K562 (cell line): Measurements from ENCODE around the gene LRRC51. TPM values are rescaled to one million over a fixed set of nuclear protein-coding genes. Genes with fewer than 3 reads are reported as not detected.

Experiments used
- ATAC-seq: fragments of 200-7000 bp; cut with Tn5 transposase; 3 replicates; pipeline ENCODE4 v1.9.1; 2020; ENCODE audit warnings: moderate library complexity
- BruUV-seq: library from RNA; stranded (reverse); fragments of 400-500 nt; replicated peaks from 2 replicates; lab custom pipeline; 2021; lab: Mats Ljungman, UMichigan
- CTCF ChIA-PET: fragments of 300-600 bp; formaldehyde crosslinking; extraction: SDS; loops from one replicate; lab custom pipeline; 2021; ENCODE audit warnings: low intra/inter-chr PET ratio; lab: Yijun Ruan, JAX
- POLR2A ChIA-PET: fragments of 300-600, 350-650 bp; sonication (Branson Sonifier 250); formaldehyde crosslinking; extraction: SDS; loops from one replicate; lab custom pipeline; 2021; ENCODE audit warnings: antibody characterized with exemption, inconsistent platforms; lab: Yijun Ruan, JAX
- DNase-seq, 4 experiments: peaks; one replicate each; pipeline versions ENCODE4 v3.0.0 to v3.0.0-alpha.2; 2011 to 2018; ENCODE audit warnings: low spot score in 3 of 4, mixed read lengths in 3 of 4; ENCODE audit errors: extremely low read depth in 1 of 4
- FAIRE-seq: peaks from 2 replicates; lab custom pipeline; 2011; peaks lifted over from hg19 to GRCh38; lab: Jason Lieb, UNC
- H2AFZ ChIP-seq: 2 replicates; pipeline ENCODE4 v1.6.0; 2011; ENCODE audit warnings: low read depth, low read length, control low read depth, inconsistent platforms
- H3K27ac ChIP-seq: fragments of 200-600 bp; 3 replicates; pipeline ENCODE4 v1.8.0; 2011; ENCODE audit warnings: low read depth, mild to moderate bottlenecking, control low read depth, inconsistent platforms, low read length, moderate library complexity, mixed read lengths; ENCODE audit errors: extremely low read depth
- H3K27me3 ChIP-seq, 2 experiments: fragments of 300-600 bp in 1 of 2; 2 replicates in 1 of 2; 3 replicates in 1 of 2; pipeline versions ENCODE4 v1.6.0 to v1.8.0; 2011; ENCODE audit warnings: inconsistent platforms in 2 of 2, low read length in 2 of 2, mild to moderate bottlenecking in 1 of 2, mixed read lengths in 1 of 2, moderate library complexity in 1 of 2; ENCODE audit not compliant: control insufficient read depth in 2 of 2, insufficient read depth in 2 of 2
- H3K36me3 ChIP-seq: fragments of 300-600 bp; 3 replicates; pipeline ENCODE4 v1.8.0; 2011; ENCODE audit warnings: mild to moderate bottlenecking, low read length, inconsistent platforms; ENCODE audit not compliant: control insufficient read depth, insufficient read depth
- H3K4me1 ChIP-seq, 2 experiments: fragments of 200-600 bp in 1 of 2; replicated peaks in 1 of 2; 2 replicates in 1 of 2; 3 replicates in 1 of 2; pipeline versions ENCODE4 v1.5.1 to v1.8.0; 2011; ENCODE audit warnings: inconsistent platforms in 2 of 2, low read length in 2 of 2, mild to moderate bottlenecking in 1 of 2, mixed read lengths in 1 of 2, moderate library complexity in 1 of 2; ENCODE audit not compliant: control insufficient read depth in 2 of 2, insufficient read depth in 2 of 2
- H3K4me2 ChIP-seq: 2 replicates; pipeline ENCODE4 v1.6.1; 2011; ENCODE audit warnings: low read length, control low read depth, inconsistent platforms, mixed read lengths; ENCODE audit not compliant: insufficient read depth
- H3K4me3 ChIP-seq: fragments of 200-600 bp; sonication (generic), shearing (Covaris generic); 2 replicates; pipeline ENCODE4 v1.5.1; 2016; ENCODE audit warnings: control low read depth, inconsistent platforms
- H3K79me2 ChIP-seq: fragments of 200-600 bp; 3 replicates; pipeline ENCODE4 v1.8.0; 2011; ENCODE audit warnings: low read length, inconsistent platforms; ENCODE audit not compliant: control insufficient read depth, insufficient read depth
- H3K9ac ChIP-seq, 2 experiments: 2 replicates each; pipeline versions ENCODE4 v1.6.0 to v1.6.1; 2011; ENCODE audit warnings: low read depth in 2 of 2, low read length in 2 of 2, control low read depth in 1 of 2, inconsistent platforms in 1 of 2, mild to moderate bottlenecking in 1 of 2, mixed read lengths in 1 of 2; ENCODE audit not compliant: insufficient read depth in 1 of 2
- H3K9me1 ChIP-seq: one replicate; pipeline ENCODE4 v1.6.0; 2011; ENCODE audit warnings: inconsistent platforms, mild to moderate bottlenecking, low read length, moderate library complexity; ENCODE audit not compliant: control insufficient read depth, insufficient read depth
- H3K9me3 ChIP-seq: replicated peaks from 2 replicates; pipeline ENCODE4 v1.5.1; 2011; ENCODE audit warnings: low read depth, low read length, inconsistent platforms; ENCODE audit not compliant: control insufficient read depth, insufficient read depth
- H4K20me1 ChIP-seq: replicated peaks from 2 replicates; pipeline ENCODE4 v1.6.1; 2011; ENCODE audit warnings: low read length, inconsistent platforms, mixed read lengths; ENCODE audit not compliant: control insufficient read depth, insufficient read depth
- CBX3 ChIP-seq, 2 experiments: IDR thresholded peaks; 1 replicate in 1 of 2; 2 replicates in 1 of 2; pipeline ENCODE4 v1.6.1; 2012; ENCODE audit warnings: inconsistent platforms in 2 of 2, low read length in 2 of 2, borderline replicate concordance in 1 of 2, control low read depth in 1 of 2
- ELF2 ChIP-seq: fragments of 250-450 bp; sonication (Bioruptor Pico); IDR thresholded peaks from 2 replicates; pipeline ENCODE4 v1.5.0; 2021; ENCODE audit warnings: mild to moderate bottlenecking
- ESRRA ChIP-seq: fragments of 450-650 bp; IDR thresholded peaks from 2 replicates; pipeline ENCODE4 v1.6.1; 2014; ENCODE audit warnings: low read depth, mild to moderate bottlenecking, moderate library complexity, borderline replicate concordance
- FOXJ2 ChIP-seq: fragments of 200-800 bp; sonication (Bioruptor generic); IDR thresholded peaks from 2 replicates; pipeline ENCODE4 v1.6.1; 2016; ENCODE audit warnings: missing genetic modification characterization, missing compliant biosample characterization
- GABPA ChIP-seq: fragments of 200-800 bp; sonication (Bioruptor generic); conservative IDR thresholded peaks from 2 replicates; pipeline ENCODE4 v1.6.1; 2016; ENCODE audit warnings: low read depth, missing genetic modification characterization, missing compliant biosample characterization
- MAFF ChIP-seq: IDR thresholded peaks from 2 replicates; pipeline ENCODE4 v1.6.1; 2012; ENCODE audit warnings: low read length, improper control_type of control experiment
- RAD21 ChIP-seq, 2 experiments: fragments of 250-450 bp in 1 of 2; fragments of 450-650 bp in 1 of 2; sonication (Bioruptor Pico) in 1 of 2; formaldehyde crosslinking in 1 of 2; IDR thresholded peaks in 1 of 2; conservative IDR thresholded peaks in 1 of 2; 2 replicates each; pipeline versions ENCODE4 v1.4.0 to v1.8.0; 2020 to 2022; ENCODE audit warnings: mild to moderate bottlenecking in 2 of 2, moderate library complexity in 1 of 2
- SAFB ChIP-seq: fragments of 200-400 bp; formaldehyde crosslinking; IDR thresholded peaks from 2 replicates; pipeline ENCODE4 v1.6.1; 2017; ENCODE audit warnings: low read depth, low read length, borderline replicate concordance
- SMARCC2 ChIP-seq: fragments of 450-650 bp; IDR thresholded peaks from 2 replicates; pipeline ENCODE4 v1.6.1; 2017; ENCODE audit warnings: antibody characterized with exemption, moderate library complexity, mild to moderate bottlenecking, low read depth
- SPI1 ChIP-seq: IDR thresholded peaks from 2 replicates; pipeline ENCODE4 v1.6.1; 2011; ENCODE audit warnings: low read depth, low read length, control low read depth, borderline replicate concordance
- XRCC3 ChIP-seq: fragments of 450-650 bp; IDR thresholded peaks from 2 replicates; pipeline ENCODE4 v1.6.1; 2017; ENCODE audit warnings: mild to moderate bottlenecking, moderate library complexity
- ZNF274 ChIP-seq: IDR thresholded peaks from 2 replicates; pipeline ENCODE4 v1.6.1; 2011; ENCODE audit warnings: low read depth, mild to moderate bottlenecking, low read length, moderate library complexity, borderline replicate concordance
- ZNF3 ChIP-seq: fragments of 250-450 bp; sonication (Bioruptor Pico); IDR thresholded peaks from 2 replicates; pipeline ENCODE4 v1.5.0; 2021; ENCODE audit warnings: mild to moderate bottlenecking, moderate library complexity
- ZNF766 ChIP-seq: fragments of 200-800 bp; sonication (Bioruptor generic); conservative IDR thresholded peaks from 2 replicates; pipeline ENCODE4 v1.6.1; 2016; ENCODE audit warnings: missing genetic modification characterization, missing compliant biosample characterization
- WGBS: fragments of 100-300 bp; shearing (Covaris generic); methylation state at CpG from one replicate; pipeline ENCODE4 v1.1.6; 2016; ENCODE audit warnings: low coverage, mixed read lengths; ENCODE audit not compliant: insufficient coverage; ENCODE audit errors: missing lambda C conversion rate; 5-methylcytosine and 5-hydroxymethylcytosine counted together
- in situ Hi-C: fragments of 300-500 bp; cut with MboI; formaldehyde crosslinking; loops from 4 replicates; pipeline ENCODE4 v1.15.0; 2018; ENCODE audit warnings: inconsistent platforms, mixed read lengths
- intact Hi-C: fragments of 100-400 bp; cut with micrococcal nuclease; formaldehyde crosslinking; loops from 2 replicates; pipeline ENCODE4 v1.14.2; 2022
- polyA plus RNA-seq, 8 experiments: library from polyadenylated mRNA; depleted of rRNA in 4 of 8; stranded (reverse) in 5 of 8; unstranded in 3 of 8; fragments of >200 nt; fragmentation: Nextera tagmentation in 2 of 8; fragmentation: Illumina TruSeq in 1 of 8; extraction: Ambion mirVana in 2 of 8; extraction: Trizol in 1 of 8; gene quantifications; 2 replicates each; pipeline versions ENCODE4 v1.2.1 to v1.2.3, GENCODE V29; 2011 to 2014; ENCODE audit warnings: inconsistent platforms in 1 of 8, missing spikeins in 1 of 8
- total RNA-seq, 7 experiments: library from RNA; depleted of rRNA in 6 of 7; stranded (reverse); fragments of >200 nt in 6 of 7; fragmentation: Illumina TruSeq in 2 of 7; extraction: Trizol in 2 of 7; gene quantifications; 2 replicates each; pipeline versions ENCODE4 v1.2.1 to v1.2.3, GENCODE V29; 2011 to 2021; ENCODE audit warnings: low replicate concordance in 1 of 7
- TF ChIP-seq, protein P1 (sequence below): fragments of 250-450 bp; sonication (Bioruptor Pico); IDR thresholded peaks from 2 replicates; pipeline ENCODE4 v1.8.0; 2021; ENCODE audit warnings: mild to moderate bottlenecking, moderate library complexity
- TF ChIP-seq, protein P2 (sequence below), 3 experiments: IDR thresholded peaks in 2 of 3; conservative IDR thresholded peaks in 1 of 3; 2 replicates each; pipeline ENCODE4 v1.5.1; 2011 to 2012; ENCODE audit warnings: low read length in 3 of 3, mild to moderate bottlenecking in 3 of 3, control low read depth in 2 of 3, improper control_type of control experiment in 1 of 3, inconsistent platforms in 1 of 3, low read depth in 1 of 3, mixed read lengths in 1 of 3, moderate library complexity in 1 of 3; ENCODE audit not compliant: insufficient read depth in 2 of 3
- TF ChIP-seq, protein P3 (sequence below): sonication (generic); formaldehyde crosslinking; IDR thresholded peaks from 2 replicates; pipeline ENCODE4 v1.8.0; 2022; ENCODE audit warnings: mild to moderate bottlenecking, missing genetic modification reagents

Gene LRRC51
- total and polyA plus RNA-seq, 9 of the 15 experiments (the other 6 are each of a cell fraction or from before 2014, with no cell fraction given) = 4.7 to 10.6 (median 5.6) TPM

DNA sequence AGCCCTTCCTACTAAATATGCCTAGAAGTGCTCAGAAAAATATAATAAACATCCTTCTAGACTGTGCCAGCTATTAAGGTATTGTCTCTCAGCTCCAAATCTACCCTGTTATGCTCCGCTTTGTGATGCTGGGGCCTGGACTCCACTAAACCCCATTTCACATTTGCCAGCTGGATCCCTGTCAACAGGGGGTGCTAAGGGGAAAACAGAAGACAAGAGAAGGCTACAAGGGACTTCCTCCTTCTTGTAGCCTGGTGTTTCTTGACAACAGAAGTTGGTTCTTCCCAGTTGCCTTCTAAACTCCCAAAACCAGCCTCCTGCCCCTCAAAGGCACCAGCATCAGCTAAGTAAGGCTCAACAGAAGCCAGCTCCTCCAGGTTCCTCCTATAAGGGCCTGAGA is 5.5 kb upstream of the LRRC51 start:
- ChIA-PET CTCF (interaction anchor here (0.6 kb wide), 1 partner anchor 17 kb away, joined by 3 read pairs; no protein-coding TSS in a partner anchor), POLR2A (interaction anchor here (0.7 to 1.3 kb wide), 8 partner anchors 9 to 740 kb away, joined by 3 to 5 read pairs (median 3); no protein-coding TSS in a partner anchor)
- peaks cover 6% of the 10 kb centered on the region; the same call in 1 of the 2 replicates for H4K20me1 ChIP-seq
- in situ Hi-C loops = no loop called here
- ATAC-seq = peak; percentile 42
- peaks cover 8 to 20% of the 10 kb centered on the region in 2 experiments; a peak in 4 of 5 replicates for H3K4me1 ChIP-seq
- H3K9me1 ChIP-seq = peaks cover 4% of the 10 kb centered on the region
- intact Hi-C loops = no loop called here
- BruUV-seq = no TSS peak
- H3K4me3 ChIP-seq = no peak overlapping the region
- no peak overlapping the region; a peak in 1 of 4 replicates for H3K9ac ChIP-seq
- TF ChIP-seq SMARCC2 (no peak), SAFB (no peak), ZNF274 (no peak), ZNF3 (no peak), XRCC3 (no peak), ELF2 (CRISPR knock-in tag) (0 out of 2 replicates have a peak, but pooled peaks have one; percentile 32), MAFF (no peak), ZNF766 (CRISPR knock-in tag) (peak; percentile 58; the same call in 1 of the 2 replicates), RAD21 (CRISPR knock-in tag; conservative IDR thresholded peaks at IDR 0.05 in 1 of 2, IDR thresholded peaks at IDR 0.05 in 1 of 2) (peak; percentile 11; a peak in 1 of 4 replicates), FOXJ2 (tag) (0 out of 2 replicates have a peak, but pooled peaks have one; percentile 29), GABPA (tag) (0 out of 2 replicates have a peak, but pooled peaks have one; percentile 22), CBX3 (IDR thresholded peaks at IDR 0.05; ENCODE audit: borderline replicate concordance in 1 of 2, low read length in 2 of 2) (0 out of 3 replicates have a peak, but pooled peaks of 1 of the 2 experiments have one; percentile 23), ESRRA (no peak), SPI1 (peak; percentile 89)
- TF ChIP-seq, protein P1, sequence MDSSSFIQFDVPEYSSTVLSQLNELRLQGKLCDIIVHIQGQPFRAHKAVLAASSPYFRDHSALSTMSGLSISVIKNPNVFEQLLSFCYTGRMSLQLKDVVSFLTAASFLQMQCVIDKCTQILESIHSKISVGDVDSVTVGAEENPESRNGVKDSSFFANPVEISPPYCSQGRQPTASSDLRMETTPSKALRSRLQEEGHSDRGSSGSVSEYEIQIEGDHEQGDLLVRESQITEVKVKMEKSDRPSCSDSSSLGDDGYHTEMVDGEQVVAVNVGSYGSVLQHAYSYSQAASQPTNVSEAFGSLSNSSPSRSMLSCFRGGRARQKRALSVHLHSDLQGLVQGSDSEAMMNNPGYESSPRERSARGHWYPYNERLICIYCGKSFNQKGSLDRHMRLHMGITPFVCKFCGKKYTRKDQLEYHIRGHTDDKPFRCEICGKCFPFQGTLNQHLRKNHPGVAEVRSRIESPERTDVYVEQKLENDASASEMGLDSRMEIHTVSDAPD (CRISPR knock-in tag) = no peak
- TF ChIP-seq, protein P2, sequence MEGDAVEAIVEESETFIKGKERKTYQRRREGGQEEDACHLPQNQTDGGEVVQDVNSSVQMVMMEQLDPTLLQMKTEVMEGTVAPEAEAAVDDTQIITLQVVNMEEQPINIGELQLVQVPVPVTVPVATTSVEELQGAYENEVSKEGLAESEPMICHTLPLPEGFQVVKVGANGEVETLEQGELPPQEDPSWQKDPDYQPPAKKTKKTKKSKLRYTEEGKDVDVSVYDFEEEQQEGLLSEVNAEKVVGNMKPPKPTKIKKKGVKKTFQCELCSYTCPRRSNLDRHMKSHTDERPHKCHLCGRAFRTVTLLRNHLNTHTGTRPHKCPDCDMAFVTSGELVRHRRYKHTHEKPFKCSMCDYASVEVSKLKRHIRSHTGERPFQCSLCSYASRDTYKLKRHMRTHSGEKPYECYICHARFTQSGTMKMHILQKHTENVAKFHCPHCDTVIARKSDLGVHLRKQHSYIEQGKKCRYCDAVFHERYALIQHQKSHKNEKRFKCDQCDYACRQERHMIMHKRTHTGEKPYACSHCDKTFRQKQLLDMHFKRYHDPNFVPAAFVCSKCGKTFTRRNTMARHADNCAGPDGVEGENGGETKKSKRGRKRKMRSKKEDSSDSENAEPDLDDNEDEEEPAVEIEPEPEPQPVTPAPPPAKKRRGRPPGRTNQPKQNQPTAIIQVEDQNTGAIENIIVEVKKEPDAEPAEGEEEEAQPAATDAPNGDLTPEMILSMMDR (IDR thresholded peaks at IDR 0.05 in 2 of 3, conservative IDR thresholded peaks at IDR 0.05 in 1 of 3; ENCODE audit: insufficient read depth in 2 of 3, low read depth in 1 of 3, low read length in 3 of 3) = peak; percentile 39 to 61 (median 52); a peak in 4 of 6 replicates
- TF ChIP-seq, protein P3, sequence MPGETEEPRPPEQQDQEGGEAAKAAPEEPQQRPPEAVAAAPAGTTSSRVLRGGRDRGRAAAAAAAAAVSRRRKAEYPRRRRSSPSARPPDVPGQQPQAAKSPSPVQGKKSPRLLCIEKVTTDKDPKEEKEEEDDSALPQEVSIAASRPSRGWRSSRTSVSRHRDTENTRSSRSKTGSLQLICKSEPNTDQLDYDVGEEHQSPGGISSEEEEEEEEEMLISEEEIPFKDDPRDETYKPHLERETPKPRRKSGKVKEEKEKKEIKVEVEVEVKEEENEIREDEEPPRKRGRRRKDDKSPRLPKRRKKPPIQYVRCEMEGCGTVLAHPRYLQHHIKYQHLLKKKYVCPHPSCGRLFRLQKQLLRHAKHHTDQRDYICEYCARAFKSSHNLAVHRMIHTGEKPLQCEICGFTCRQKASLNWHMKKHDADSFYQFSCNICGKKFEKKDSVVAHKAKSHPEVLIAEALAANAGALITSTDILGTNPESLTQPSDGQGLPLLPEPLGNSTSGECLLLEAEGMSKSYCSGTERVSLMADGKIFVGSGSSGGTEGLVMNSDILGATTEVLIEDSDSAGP (CRISPR knock-in tag) = no peak
- H3K9me3 ChIP-seq = no peaks in the 10 kb centered on the region
- no peak overlapping the region for H2AFZ ChIP-seq
- H3K27me3 ChIP-seq = no peaks in the 10 kb centered on the region
- no peak for FAIRE-seq
- H3K36me3 ChIP-seq = peaks cover 26% of the 10 kb centered on the region; the same call in 2 of the 3 replicates
- H3K27ac ChIP-seq = peak overlapping the region; percentile 49; the same call in 1 of the 3 replicates
- 94% methylated on average over 1 of the region's 1 CpG for WGBS
- peaks cover 94% of the 10 kb centered on the region for H3K79me2 ChIP-seq
- peak in 2 of 4 experiments; percentile 24 to 55 for DNase-seq
- H3K4me2 ChIP-seq = no peak overlapping the region
